ENCODE results near the gene HOXA11.

The HOXA11 gene

GRCh38 chr7:27162561-27163287 lies 22.3 kb downstream of the HOXA11 start:
- Histone ChIP-seq H3K36me3 (ENCODE audit: control insufficient read depth, insufficient read depth, low read length) (no peaks in the 10 kb centered on the region), H3K4me1 (no peaks in the 10 kb centered on the region), H3K9ac (no peak overlapping the region), H3K4me3 (ENCODE audit: low read depth, low read length) (no peak overlapping the region), H3K27me3 (ENCODE audit: control insufficient read depth, insufficient read depth, low read length) (peaks cover 38% of the 10 kb centered on the region), H3K4me2 (ENCODE audit: low read length) (no peak overlapping the region), H3K9me3 (ENCODE audit: control insufficient read depth, low read length) (no peaks in the 10 kb centered on the region), H3K79me2 (no peaks in the 10 kb centered on the region), H3K27ac (no peak overlapping the region), H2AFZ (no peak overlapping the region)
- TF ChIP-seq, protein P1, sequence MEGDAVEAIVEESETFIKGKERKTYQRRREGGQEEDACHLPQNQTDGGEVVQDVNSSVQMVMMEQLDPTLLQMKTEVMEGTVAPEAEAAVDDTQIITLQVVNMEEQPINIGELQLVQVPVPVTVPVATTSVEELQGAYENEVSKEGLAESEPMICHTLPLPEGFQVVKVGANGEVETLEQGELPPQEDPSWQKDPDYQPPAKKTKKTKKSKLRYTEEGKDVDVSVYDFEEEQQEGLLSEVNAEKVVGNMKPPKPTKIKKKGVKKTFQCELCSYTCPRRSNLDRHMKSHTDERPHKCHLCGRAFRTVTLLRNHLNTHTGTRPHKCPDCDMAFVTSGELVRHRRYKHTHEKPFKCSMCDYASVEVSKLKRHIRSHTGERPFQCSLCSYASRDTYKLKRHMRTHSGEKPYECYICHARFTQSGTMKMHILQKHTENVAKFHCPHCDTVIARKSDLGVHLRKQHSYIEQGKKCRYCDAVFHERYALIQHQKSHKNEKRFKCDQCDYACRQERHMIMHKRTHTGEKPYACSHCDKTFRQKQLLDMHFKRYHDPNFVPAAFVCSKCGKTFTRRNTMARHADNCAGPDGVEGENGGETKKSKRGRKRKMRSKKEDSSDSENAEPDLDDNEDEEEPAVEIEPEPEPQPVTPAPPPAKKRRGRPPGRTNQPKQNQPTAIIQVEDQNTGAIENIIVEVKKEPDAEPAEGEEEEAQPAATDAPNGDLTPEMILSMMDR (IDR thresholded peaks at IDR 0.05) = no peak

- Histone ChIP-seq H3K36me3 (ENCODE audit: control insufficient read depth, insufficient read depth, low read length) (no peaks in the 10 kb centered on the region), H3K79me2 (no peaks in the 10 kb centered on the region), H3K9me3 (ENCODE audit: control insufficient read depth, low read length) (no peaks in the 10 kb centered on the region), H3K4me2 (ENCODE audit: low read length) (no peak overlapping the region), H3K27ac (no peak overlapping the region), H3K4me1 (no peaks in the 10 kb centered on the region), H3K27me3 (ENCODE audit: control insufficient read depth, insufficient read depth, low read length) (peaks cover 45% of the 10 kb centered on the region), H3K9ac (no peak overlapping the region), H2AFZ (peak overlapping the region; percentile 16), H3K4me3 (ENCODE audit: low read depth, low read length) (no peak overlapping the region)
- TF ChIP-seq, protein P1 (IDR thresholded peaks at IDR 0.05) = no peak
Observed at GRCh38 chr7:27161721-27162560, 23.1 kb downstream of the HOXA11 start.

- Histone ChIP-seq H3K9me3 (ENCODE audit: control insufficient read depth, low read length) (no peaks in the 10 kb centered on the region), H3K27me3 (ENCODE audit: control insufficient read depth, insufficient read depth, low read length) (peaks cover 45% of the 10 kb centered on the region), H3K4me3 (ENCODE audit: low read depth, low read length) (peak overlapping the region; percentile 61), H3K36me3 (ENCODE audit: control insufficient read depth, insufficient read depth, low read length) (no peaks in the 10 kb centered on the region), H3K4me2 (ENCODE audit: low read length) (peak overlapping the region; percentile 87), H3K79me2 (no peaks in the 10 kb centered on the region), H2AFZ (peak overlapping the region; percentile 100), H3K27ac (no peak overlapping the region), H3K9ac (no peak overlapping the region), H3K4me1 (no peaks in the 10 kb centered on the region)
- TF ChIP-seq, protein P1 (IDR thresholded peaks at IDR 0.05) = no peak
Observed at GRCh38 chr7:27161214-27161720, 23.8 kb downstream of the HOXA11 start.

DNA sequence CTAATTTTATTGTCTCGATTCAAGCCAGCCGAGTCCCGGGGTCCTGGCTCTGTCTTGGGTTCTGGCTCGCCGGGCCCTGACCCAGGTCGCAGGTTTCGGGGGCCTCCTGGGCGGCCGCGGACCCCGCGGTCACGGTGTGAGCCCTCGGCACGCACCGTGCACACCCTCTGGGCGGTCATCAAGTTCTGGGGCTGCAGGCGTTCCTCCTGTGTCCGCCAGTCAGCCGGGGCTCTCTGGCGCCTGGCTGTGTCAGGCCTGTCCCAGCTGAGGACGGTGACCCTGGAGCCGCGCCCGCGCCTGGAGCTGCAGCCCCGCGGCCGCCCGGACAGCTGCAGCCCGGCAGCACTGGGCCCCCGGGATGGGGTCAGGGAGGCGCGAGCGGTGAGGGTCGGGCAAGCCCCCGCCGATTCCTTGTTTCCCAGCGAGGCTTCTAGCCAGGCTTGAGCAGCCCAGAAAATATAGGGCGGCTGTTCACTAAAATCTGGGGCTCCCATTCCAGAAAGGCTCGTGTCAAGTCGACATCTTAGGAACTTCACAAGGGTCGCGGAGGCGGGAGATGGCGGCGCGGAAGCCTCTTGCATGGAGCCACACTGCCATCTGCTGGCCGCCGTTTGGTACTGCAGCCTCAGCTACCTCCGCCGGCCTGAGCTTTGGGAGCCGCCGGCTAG lies 24.4 kb downstream of the HOXA11 start:
- TF ChIP-seq, protein P1 (IDR thresholded peaks at IDR 0.05) = peak; percentile 100
- Histone ChIP-seq H3K36me3 (ENCODE audit: control insufficient read depth, insufficient read depth, low read length) (no peaks in the 10 kb centered on the region), H3K9me3 (ENCODE audit: control insufficient read depth, low read length) (no peaks in the 10 kb centered on the region), H3K79me2 (no peaks in the 10 kb centered on the region), H3K4me2 (ENCODE audit: low read length) (peak overlapping the region; percentile 87), H3K4me3 (ENCODE audit: low read depth, low read length) (peak overlapping the region; percentile 61), H3K27ac (no peak overlapping the region), H3K27me3 (ENCODE audit: control insufficient read depth, insufficient read depth, low read length) (peaks cover 43% of the 10 kb centered on the region), H3K4me1 (no peaks in the 10 kb centered on the region), H2AFZ (peak overlapping the region; percentile 100), H3K9ac (no peak overlapping the region)

All from parathyroid adenoma (tissue), 2 donors.